ENCODE measurements around the gene DYNC1I1.

DYNC1I1 gene

DNA sequence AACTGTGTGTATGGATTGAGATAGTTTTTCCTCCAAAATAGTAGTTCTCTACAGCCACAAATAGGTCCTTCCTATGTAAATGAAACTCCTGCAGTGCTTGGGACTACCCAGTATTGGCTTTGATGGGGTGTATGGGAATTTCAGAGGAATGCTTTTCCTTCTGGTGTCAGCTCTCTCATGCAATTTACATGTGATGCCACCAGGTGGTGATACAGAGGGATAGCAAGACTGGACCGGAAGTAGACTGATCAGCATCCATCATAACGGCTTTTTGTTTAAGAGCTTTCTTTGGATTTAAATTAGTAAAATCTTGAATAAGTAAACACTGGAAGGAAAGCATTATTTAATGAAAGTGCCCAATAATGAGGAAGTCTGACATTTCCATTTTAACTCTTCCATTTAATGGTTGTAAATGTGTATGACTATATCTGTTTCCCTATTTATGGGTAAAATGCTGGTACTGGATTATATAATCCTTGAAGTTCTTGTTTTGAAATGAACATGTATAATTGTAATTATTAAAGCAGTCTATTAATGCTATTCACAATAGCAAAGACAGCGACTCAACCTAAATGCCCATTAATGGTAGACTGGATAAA, 22.7 kb downstream of the DYNC1I1 start:
- DNase-seq, result no peak

DNA sequence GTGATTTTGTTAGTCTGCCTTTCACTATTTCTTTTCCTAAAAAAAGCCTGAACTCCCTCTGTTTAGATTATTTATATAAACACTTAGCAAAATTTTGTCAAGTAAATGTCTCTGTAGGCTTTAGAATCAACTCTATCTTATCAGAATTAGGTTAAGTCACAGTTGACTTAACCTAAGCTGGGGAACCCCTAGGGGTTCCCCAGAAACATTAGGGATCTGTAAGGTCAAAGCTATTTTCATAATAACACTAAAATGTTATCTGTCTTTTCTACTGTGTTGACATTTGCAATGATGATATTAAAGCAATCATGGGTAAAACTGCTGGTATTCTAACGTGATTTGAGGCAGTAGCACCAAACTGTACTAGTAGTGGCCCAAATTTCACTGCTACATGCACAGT, 24.3 kb downstream of the DYNC1I1 start:
- DNase-seq, result no peak

DNA sequence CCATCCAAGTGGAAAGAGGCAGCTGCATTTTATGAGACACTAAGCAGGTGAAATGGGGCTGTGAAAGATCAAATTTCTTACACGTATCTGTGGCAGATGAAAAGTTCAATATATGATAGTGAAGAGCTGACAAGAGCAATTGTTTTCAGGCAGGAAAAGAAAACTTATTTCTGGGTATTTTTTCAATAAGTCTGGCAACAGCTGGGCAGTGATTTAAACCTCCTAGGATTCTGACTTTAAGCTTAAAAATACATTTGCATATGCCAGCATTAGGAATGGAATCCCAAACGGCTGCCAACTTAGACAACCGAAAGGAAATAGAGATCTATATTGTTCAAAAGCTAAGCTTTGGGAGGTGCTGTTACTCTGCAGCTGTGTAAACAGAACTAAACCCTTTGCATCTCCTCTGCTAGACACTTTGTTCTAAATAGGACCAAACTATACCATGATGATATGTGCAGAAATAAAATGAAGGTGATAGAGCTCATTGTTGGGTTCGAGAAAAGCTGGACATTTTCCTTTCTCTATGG, 26.1 kb downstream of the DYNC1I1 start:
- no peak for DNase-seq

DNA sequence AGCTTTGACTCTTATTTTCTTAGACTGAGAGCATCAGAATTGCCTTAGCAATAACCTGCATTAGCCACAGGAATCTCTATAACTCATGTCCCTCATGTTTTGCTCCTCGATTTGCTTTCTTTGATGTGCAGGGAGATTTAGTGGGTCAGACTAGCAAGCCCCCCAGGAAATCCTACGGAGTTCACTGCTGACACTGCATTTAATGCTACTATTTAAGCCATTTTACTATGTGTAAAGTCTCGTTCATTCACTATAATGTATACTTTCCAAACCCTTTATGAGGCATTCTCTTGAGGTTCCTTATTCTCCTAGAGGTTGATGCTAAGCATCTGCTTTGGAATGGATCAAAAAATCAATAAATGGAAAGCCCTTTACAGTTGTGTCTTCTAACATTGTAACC, 28.4 kb downstream of the DYNC1I1 start:
- DNase-seq, result no peak

DNA sequence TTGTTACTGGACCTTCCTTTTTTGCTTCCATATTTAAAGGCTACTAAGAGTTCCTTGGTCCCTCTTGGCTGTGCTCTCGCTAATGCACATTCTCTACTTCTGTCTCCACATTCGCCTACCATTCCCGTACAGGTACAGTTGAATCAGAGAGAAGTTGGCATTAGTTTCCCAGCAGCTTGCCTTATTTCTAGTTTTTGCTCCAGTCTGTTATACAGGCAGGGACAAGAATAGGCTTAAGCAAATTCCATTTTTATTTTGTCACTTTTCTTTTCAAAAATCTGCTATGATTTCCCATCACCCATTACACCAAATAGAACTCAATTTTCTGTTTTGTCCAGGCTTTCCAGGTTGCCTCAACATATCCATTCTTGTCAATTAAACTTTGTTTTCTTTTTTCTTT, 29.9 kb downstream of the DYNC1I1 start:
- DNase-seq, result no peak

DNA sequence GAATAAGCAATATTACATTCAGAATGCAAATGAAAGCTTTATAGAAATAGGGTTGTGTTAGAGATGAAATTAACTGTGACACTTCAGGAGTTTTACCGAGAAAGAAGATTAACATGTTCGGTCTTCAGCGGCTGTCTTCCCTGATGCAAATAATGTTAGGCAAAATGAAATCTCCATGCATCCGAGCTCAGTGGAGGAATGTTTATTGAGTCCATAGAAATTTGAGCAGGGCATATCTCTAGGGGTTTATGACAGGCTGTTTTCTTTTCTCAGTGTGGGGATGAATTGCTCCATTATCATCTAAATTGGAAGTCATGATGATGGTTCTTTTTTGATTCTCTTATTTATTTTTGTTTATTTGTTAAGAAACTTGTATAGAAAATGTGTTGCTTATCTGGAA, 31.7 kb downstream of the DYNC1I1 start:
- DNase-seq, result no peak

DNA sequence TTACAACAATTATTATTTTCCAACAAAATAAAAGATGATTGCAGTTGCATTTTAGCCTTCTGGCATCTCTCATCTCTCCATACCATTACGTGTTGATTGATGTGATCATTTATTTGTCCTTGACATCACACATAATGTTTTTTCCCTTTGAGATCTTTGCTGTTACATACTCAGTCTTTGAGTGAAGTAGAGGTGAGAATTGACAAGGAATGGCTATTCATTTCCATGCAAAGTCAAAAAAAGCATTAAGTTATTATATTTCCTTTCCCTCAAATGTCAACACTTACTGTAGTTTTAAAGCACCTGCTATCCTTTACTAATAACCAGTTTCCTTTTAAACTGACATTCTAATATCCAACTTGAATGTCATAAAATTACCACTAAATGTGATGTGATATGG, 33.6 kb downstream of the DYNC1I1 start:
- DNase-seq, result no peak

DNA sequence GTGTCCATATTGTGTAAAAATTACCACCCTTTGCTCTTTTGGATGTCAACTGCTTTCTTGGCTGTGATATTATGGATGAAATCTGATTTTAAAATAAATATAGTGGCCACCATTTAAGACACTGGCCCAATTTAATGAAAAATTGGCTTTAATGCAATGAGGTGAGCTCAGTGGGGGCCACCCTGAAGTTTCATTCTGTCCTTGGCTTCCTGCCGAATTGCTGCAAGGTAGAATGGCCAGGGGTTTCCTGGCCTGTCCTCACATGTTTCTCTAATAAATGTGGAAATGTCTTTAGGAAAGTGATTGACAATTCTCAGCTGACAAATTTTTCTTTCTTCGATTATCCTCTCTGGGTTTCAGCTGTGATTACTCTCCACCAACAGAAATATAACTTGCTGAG, 36.0 kb downstream of the DYNC1I1 start:
- DNase-seq, result no peak

DNA sequence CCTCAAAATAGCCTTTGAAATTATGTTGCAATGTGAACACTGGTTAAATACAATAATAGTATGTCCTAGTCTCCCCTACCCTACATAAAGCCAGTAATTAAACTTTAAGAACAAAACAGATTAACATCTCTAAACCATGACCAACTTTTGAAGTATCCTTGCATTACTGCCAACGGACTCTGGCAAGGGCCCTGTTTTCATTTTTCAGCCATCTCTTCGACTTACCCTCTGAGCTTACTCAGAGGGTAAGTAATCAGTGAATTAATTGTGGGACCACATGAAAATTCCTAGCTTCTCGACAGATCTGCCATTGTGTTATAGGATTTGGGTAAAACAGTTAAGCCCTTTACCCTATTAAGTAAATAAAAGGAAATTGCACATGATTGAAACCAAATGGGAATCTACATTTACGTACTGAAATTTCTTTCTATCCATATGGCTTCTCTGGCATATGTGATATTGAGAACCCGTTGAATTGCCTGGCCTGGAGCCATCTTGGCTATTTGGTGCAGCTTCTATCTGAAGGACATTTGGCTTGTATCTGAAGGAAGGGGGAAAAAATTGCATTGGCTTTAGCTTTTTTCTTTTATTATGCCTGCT, 39.6 kb downstream of the DYNC1I1 start:
- DNase-seq, result no peak

DNA sequence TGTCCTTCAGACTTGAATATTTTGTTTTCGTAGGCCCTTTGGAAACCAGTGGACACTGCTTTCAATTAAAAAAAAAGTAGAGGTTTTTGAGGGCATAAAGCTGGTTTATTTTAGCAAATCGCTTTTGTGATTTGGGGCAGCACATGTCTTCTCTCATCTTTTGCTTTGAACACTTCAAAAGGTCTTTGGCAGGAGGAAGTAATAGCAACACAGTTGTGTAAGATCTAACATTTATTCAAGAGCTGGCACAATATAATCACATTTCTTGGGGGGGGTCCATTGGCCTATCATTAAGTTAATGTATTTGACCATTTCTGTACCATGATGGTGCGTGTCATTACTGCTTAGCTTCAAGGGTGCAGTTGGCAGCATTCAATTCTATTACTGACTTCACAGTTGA, 42.4 kb downstream of the DYNC1I1 start:
- no peak for DNase-seq

DNA sequence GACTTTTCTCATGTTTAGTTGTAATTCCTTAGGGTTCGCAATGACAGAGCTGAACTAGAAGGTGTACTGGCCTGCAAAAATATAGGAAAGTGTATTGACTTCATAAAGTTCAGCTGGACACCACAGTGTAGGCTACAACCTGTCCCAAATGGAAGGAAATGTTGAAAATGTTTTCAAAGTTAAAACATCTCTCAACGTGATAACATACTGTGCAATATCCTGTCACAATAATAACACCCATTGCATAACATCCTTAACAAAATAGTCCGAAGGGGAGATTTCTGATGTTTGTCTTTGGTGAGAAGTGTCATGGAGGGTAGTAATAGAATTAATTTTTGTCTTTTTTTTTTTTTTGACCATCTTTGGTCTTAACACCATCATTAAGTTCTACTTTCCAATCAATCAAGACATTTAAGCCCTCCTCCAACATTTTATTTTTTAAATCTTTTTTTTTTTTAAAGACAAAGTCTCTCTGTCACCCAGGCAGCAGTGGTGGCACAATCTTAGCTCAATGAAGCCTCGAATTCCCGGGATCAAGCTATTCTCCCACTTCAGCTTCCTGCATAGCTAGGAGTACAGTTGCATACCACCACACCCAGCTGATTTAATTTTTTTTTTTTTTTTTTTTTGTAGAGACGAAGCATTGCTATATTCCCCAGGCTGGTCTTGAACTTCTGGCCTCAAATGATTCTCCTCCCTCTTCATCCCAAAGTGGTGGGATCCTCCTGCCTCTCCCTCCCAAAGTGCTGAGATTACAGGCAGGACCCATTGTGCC, 45.7 kb downstream of the DYNC1I1 start:
- no peak for DNase-seq

DNA sequence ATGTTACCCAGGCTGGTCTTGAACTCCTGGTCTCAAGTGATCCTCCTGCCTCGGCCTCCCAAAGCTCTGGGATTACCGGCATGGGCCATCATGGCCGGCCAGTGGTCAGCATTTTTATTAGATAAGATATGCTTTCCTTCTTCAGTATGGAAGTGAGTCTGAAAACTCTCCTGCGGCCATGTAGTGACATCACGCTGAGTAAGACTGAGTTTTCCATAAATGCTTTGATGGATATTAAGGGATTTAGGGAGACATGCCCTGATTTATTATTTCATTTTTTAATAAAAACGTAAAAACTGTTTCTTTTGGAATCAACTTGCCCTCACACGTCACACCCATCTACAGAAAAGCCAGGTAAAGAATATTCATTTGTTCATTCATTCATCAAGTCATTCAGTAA, 48.4 kb downstream of the DYNC1I1 start:
- no peak for DNase-seq

DNA sequence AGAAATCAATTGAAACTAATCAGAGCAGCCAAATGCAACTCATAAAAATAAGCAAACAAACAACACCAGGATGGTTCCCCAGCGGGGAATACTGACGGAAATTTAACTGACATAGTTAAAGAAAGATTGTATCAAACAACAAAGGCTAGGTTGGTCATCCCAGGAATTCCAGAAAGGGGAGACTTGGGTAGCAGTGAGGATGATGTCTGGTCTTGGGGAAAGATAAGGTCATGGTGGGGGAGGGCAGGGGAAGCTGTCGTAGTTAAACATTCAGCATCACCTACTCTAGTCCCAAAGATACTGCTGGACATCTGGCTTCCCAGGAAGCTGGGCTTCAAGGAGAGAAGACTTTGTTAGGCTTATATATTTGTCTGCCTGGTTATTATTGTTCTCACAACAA, 50.4 kb downstream of the DYNC1I1 start:
- no peak for DNase-seq

DNA sequence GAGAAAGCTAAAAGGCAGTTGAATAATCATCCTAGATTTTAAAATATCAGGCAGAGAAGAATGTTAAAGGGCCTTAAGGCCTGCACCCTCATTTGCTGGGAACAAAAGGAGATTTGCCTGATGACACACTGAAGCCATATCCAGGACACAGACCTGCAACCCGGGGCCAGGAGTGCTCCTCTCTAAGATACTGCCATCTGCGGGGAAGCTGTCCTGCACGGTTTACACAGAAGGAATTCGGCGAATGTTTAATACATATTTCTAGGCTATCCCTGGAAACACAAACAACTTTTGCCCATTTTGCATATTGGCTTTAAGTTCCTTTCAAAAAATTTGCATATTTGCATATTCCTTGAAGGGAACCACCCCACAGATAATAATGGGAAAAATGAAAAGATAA, 52.3 kb downstream of the DYNC1I1 start:
- DNase-seq, result no peak

DNA sequence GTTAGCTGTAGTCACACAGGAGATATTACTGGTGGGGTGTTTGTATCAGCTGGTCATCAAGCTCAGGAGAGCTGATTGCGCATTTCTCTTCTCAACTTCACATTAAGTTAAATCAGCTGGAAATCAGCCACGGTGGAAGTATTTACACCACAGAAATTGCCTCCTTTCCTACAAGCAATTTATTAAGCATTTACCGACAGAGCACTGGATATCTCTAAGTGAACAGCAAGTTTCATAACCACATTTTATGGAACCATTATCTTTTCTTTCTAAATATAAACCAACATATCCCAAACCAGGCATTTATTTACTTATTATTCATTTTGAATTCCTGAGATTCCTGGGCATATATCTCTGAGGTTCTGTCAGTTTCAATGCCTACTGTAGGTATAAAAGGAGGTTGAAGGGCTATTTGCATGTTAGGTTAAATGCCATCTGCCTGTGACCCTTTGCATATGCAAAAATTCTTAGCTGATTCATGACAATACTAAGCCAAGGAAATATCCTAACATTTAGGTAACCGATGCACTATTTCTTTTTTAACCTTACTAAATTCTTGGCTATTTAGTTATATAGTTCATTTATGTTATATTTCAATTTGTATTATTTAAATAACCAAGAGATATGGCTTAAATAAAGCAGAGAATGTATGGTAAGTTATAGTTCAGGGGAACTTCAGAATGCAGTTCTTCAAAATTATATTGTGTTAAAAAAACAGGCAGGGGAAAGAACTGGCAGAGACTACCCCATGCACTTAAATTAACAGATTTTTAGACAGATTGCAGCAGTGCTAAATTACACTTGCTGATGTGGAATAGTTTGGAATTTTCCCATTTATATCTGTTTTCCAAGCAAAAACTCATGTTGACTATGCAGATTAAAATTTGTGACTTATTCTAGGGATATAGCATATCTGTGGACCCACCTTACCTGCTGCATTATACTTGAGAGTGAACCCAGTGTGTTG, 56.8 kb downstream of the DYNC1I1 start:
- DNase-seq, result no peak

DNA sequence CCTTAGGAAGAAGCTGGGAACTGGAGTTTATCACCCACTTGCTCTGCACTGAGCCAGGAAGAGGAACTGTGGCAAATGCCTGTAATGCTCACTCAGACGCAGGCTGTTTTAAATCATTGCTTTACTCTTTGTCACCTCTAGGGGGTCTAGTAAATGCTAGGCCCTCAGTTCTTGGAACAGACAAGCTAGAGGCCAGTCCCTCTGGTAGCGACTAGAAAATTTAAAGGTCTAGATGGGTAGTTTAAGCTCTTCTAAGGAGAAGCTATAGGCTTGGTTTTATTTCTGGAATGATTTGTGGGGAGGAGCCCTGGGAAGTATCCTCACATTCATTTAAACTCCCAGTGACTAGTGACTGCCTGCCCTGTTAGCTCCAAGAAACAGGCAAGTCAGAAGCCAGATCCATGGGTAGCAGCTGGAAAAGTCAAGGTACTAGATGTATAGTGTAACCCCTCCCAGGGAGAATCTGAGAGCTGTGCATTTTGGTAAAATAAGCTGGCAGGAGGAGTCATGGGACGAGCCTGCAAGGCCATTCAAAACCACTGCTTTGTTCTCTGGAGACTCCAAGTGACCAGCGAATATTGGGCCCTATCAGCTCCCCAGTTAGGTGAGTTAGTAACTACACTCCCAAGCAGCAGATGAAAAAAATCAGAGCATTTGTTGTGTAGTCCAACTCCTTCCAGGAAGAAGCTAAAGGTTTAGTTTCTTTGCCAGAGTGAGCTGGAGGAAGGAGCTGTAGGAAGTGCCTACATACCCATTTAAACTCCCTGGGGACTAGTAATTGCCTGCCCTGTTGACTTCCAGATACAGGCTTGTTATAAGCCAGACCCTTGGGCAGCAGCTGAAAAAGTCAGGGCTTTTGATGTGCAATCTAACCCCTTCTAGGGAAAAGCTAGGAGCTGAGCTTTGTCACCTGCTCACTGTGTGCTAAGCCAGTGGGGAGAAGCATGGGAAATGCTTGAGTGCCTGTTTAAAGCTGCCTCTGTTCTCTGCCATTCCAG, 68.9 kb downstream of the DYNC1I1 start:
- DNase-seq, result no peak

DNA sequence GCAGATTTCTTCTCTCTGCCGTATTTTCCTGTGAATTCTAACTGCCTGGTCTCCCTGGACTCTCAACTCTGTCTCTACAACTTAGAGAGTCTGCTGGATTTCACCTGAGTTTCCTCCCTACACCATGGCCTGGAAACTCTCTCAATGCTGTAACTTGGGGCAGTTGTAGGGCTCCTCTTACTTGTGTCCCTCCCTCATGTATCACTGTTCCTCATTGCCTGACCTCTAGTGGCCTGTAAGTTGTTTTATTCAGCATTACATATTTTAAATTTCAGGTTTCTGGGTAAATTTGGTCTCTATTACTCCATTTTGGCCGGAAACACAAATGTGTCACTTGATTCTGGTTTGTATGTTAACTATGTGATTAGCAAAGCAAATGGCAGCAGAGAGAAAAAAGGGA, 70.9 kb downstream of the DYNC1I1 start:
- DNase-seq, result no peak

DNA sequence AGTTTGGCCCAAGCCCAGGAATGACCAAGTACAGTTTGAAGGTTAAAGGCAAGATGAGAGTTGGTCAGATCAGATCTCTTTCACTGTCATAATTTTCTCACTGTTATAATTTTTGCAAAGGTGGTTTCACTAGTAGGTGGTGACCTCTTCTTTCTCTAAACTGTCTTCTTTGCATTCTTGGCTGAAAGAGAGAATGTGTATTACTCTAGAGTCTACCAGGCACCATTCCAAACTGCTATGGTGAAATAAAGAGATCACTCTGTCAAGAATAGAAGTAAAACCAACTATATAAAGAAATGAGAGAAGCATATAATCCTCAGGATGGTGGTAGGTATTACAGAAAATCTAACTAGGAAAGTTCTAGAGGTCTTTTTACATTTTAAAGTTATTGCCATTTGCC, 72.7 kb downstream of the DYNC1I1 start:
- no peak for DNase-seq

DNA sequence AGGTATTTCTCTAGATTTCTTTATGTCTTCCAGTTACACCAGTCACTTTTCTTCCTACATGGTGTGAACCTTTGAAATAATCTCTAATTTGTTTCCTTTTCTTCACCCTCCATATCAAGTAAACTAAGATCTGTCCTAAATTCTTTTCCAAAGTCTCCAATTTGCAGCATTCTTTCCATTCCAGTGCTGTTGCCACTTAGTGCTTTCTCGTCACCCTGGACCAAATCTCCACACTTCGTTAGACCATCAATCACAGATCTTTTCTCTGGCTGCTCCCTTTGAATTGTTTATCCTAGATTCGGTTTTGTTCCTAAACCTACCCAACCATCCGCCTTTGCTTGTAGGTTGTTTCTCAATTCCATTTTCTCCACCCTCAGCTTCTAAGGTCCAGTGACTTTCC, 74.7 kb downstream of the DYNC1I1 start:
- DNase-seq, result no peak

DNA sequence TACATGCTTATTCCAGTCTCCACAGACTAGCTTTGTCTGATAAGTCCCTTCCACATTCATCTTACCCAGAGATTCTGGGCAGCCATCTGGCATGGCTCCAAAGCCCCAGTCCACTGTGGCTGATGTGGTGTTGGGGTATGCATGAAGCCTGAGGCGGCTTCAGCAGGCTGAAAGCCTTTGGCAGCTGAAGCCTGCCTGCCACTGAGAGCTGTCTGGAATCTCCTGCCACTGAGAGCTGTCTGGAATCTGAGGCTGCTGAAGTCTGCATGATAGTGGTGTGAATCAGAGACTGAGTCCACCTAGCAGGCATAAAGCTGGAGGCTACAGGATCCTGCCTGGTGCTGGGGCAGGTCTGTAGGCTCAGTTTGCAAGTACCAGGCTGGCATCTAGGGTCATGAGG, 87.1 kb downstream of the DYNC1I1 start:
- no peak for DNase-seq

DNA sequence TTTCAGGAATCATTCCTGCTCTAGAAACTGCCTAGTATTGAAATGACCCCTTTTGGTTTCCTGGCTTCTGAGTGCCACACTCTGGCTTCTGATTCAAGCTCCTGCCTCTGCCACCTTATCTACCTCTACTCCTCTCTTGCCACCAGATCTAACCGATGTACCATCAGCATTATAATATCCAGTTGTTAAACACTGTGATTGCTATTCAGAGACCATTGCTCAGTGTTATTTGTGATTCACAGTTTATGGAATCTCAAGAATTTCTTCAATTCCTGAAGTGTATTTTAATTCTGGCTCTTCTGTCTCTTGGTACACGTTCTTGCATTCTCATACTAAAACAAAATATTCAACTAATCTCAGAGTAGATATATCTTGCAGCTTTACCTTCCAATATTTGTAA, 88.7 kb downstream of the DYNC1I1 start:
- DNase-seq, result no peak

DNA sequence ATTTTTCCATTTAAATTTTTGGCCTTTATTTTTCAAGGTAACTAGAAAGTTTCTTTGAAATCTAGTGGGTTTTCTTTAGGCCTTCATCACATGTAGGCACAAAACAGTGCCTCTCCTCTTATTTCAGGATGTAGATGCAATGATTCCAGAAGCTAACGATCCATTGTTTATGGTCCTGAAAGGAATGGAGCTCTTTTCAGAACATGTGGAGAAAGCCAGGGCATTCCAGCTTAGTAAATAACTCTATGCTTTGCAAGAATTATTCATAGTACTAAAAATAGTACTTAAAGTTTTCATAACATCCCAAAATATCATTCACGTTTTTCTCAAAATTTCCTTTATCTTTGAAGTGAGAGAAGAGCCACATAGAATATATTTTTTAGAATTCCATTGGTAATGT, 91.3 kb downstream of the DYNC1I1 start:
- DNase-seq, result no peak

Measured in stimulated activated naive CD4-positive, alpha-beta T cell (primary cell).